Neuronal stem cell (in vitro differentiated cells): ENCODE results near the gene TRDN.
"Not testable (repeated sequence)": the region's sequence is repeated elsewhere in the genome, so short reads cannot be mapped to it uniquely, and the experiment has no call there.

Experiments
- DNase-seq: peaks from one replicate; pipeline ENCODE4 v3.0.0-alpha.2; 2013; ENCODE audit warnings: low spot score
- H2AFZ ChIP-seq: one replicate; pipeline ENCODE4 v1.6.1; 2013; ENCODE audit warnings: mild to moderate bottlenecking, low read length, inconsistent platforms
- H2AK5ac ChIP-seq: 2 replicates; pipeline ENCODE4 v1.6.1; 2013; ENCODE audit warnings: low read depth, mild to moderate bottlenecking, inconsistent platforms, low read length, moderate library complexity, mixed read lengths
- H2BK120ac ChIP-seq: 2 replicates; pipeline ENCODE4 v1.6.1; 2013; ENCODE audit warnings: low read depth, mild to moderate bottlenecking, inconsistent platforms, low read length, moderate library complexity, mixed read lengths
- H2BK12ac ChIP-seq: one replicate; pipeline ENCODE4 v1.6.1; 2013; ENCODE audit warnings: low read length, inconsistent platforms
- H2BK15ac ChIP-seq: 2 replicates; pipeline ENCODE4 v1.6.1; 2013; ENCODE audit warnings: mild to moderate bottlenecking, low read length, inconsistent platforms, mixed read lengths
- H2BK5ac ChIP-seq: one replicate; pipeline ENCODE4 v1.6.1; 2013; ENCODE audit warnings: inconsistent platforms, mild to moderate bottlenecking, low read length, moderate library complexity
- H3K14ac ChIP-seq: one replicate; pipeline ENCODE4 v1.6.1; 2013; ENCODE audit warnings: low read length, inconsistent platforms
- H3K18ac ChIP-seq: 2 replicates; pipeline ENCODE4 v1.6.1; 2013; ENCODE audit warnings: low read length, inconsistent platforms
- H3K23ac ChIP-seq: 2 replicates; pipeline ENCODE4 v1.6.1; 2013; ENCODE audit warnings: low read depth, mild to moderate bottlenecking, mixed read lengths, low read length, inconsistent platforms; ENCODE audit not compliant: poor library complexity
- H3K27ac ChIP-seq: replicated peaks from 3 replicates; pipeline ENCODE4 v1.5.1; 2013; ENCODE audit warnings: low read length, inconsistent platforms
- H3K27me3 ChIP-seq, 3 experiments: 2 replicates each; pipeline ENCODE4 v1.6.1; 2013; ENCODE audit warnings: low read length in 3 of 3, mild to moderate bottlenecking in 2 of 3, inconsistent platforms in 1 of 3, low read depth in 1 of 3, mixed read lengths in 1 of 3, moderate library complexity in 1 of 3; ENCODE audit not compliant: control insufficient read depth in 3 of 3, insufficient read depth in 3 of 3
- H3K36me3 ChIP-seq, 2 donors: replicated peaks in 1 of 2; 2 replicates each; pipeline ENCODE4 v1.6.1; 2013; ENCODE audit warnings: low read length in 2 of 2; ENCODE audit not compliant: control insufficient read depth in 2 of 2, insufficient read depth in 2 of 2
- H3K4ac ChIP-seq: 2 replicates; pipeline ENCODE4 v1.6.1; 2013; ENCODE audit warnings: inconsistent platforms, mild to moderate bottlenecking, low read length, moderate library complexity
- H3K4me1 ChIP-seq, 2 donors: 1 replicate in 1 of 2; 2 replicates in 1 of 2; pipeline ENCODE4 v1.6.1; 2013; ENCODE audit warnings: low read length in 2 of 2, low read depth in 1 of 2; ENCODE audit not compliant: control insufficient read depth in 2 of 2, insufficient read depth in 1 of 2
- H3K4me2 ChIP-seq: one replicate; pipeline ENCODE4 v1.6.1; 2013; ENCODE audit warnings: mild to moderate bottlenecking, low read length, inconsistent platforms; ENCODE audit not compliant: insufficient read depth, poor library complexity, severe bottlenecking
- H3K4me3 ChIP-seq, 2 donors: 2 replicates each; pipeline ENCODE4 v1.5.1; 2013; ENCODE audit warnings: low read length in 2 of 2, mild to moderate bottlenecking in 2 of 2, inconsistent platforms in 1 of 2, moderate library complexity in 1 of 2
- H3K79me1 ChIP-seq: one replicate; pipeline ENCODE4 v1.6.1; 2013; ENCODE audit warnings: low read depth, mild to moderate bottlenecking, inconsistent platforms, low read length, moderate library complexity
- H3K9ac ChIP-seq: one replicate; pipeline ENCODE4 v1.6.1; 2013; ENCODE audit warnings: mild to moderate bottlenecking, low read depth, low read length, inconsistent platforms; ENCODE audit not compliant: poor library complexity
- H3K9me3 ChIP-seq, 2 donors: replicated peaks in 1 of 2; 2 replicates each; pipeline versions ENCODE3 to v1.6.1; 2013; ENCODE audit warnings: low read length in 2 of 2, mild to moderate bottlenecking in 2 of 2, inconsistent platforms in 1 of 2, low read depth in 1 of 2, mixed read lengths in 1 of 2, moderate library complexity in 1 of 2; ENCODE audit not compliant: control insufficient read depth in 2 of 2, insufficient read depth in 1 of 2
- H4K8ac ChIP-seq: one replicate; pipeline ENCODE4 v1.6.1; 2013; ENCODE audit warnings: low read depth, mild to moderate bottlenecking, inconsistent platforms, low read length, moderate library complexity
- H4K91ac ChIP-seq: one replicate; pipeline ENCODE4 v1.6.1; 2013; ENCODE audit warnings: low read length, low read depth, mild to moderate bottlenecking, inconsistent platforms; ENCODE audit not compliant: poor library complexity
- WGBS, 2 donors: extraction: QIAGEN DNeasy Blood & Tissue Kit; methylation state at CpG; one replicate each; pipeline ENCODE4 v1.1.7; 2013; ENCODE audit warnings: missing lambda C conversion rate in 2 of 2, mixed read lengths in 1 of 2; ENCODE audit not compliant: insufficient read length in 2 of 2, insufficient replicate concordance in 1 of 2; ENCODE audit errors: extremely low coverage in 2 of 2; 5-methylcytosine and 5-hydroxymethylcytosine counted together

TRDN gene

DNA sequence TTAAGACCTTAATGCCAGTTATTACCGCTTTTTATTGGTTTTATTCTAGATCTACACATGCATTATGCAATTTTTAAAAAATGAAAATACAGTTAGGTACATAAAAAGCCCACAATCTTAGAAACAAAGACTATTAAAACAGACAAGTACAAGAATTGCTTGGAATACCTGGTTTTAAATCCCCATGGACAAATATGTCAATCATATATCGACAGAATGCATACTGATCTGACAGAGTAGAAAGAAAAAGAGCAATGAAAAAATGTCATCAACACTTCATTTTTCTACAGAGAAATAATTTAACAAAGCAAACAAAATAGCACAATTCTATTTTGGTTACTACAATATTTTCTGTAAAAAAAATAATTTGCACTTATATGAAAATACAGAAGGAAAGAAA, 139.7 kb downstream of the TRDN start:
- Histone ChIP-seq H4K8ac (no peak overlapping the region), H3K4me2 (no peak overlapping the region), H3K9me3 (no peaks in the 10 kb centered on the region), H2BK120ac (no peak overlapping the region), H3K9ac (no peak overlapping the region), H2AFZ (no peak overlapping the region), H3K36me3 (no peaks in the 10 kb centered on the region), H3K27me3 (no peaks in the 10 kb centered on the region), H3K27ac (no peak overlapping the region), H3K23ac (no peak overlapping the region), H3K4me1 (no peaks in the 10 kb centered on the region), H3K18ac (no peak overlapping the region), H3K14ac (no peak overlapping the region), H3K4ac (no peak overlapping the region), H3K79me1 (no peaks in the 10 kb centered on the region), H4K91ac (no peak overlapping the region), H2BK12ac (no peak overlapping the region), H2BK15ac (no peak overlapping the region), H2BK5ac (no peak overlapping the region), H3K4me3 (no peak overlapping the region), H2AK5ac (no peak overlapping the region)
- DNase-seq, result no peak
- WGBS, 2 donors, result no CpG with 5 or more reads among the region's 2 CpGs

DNA sequence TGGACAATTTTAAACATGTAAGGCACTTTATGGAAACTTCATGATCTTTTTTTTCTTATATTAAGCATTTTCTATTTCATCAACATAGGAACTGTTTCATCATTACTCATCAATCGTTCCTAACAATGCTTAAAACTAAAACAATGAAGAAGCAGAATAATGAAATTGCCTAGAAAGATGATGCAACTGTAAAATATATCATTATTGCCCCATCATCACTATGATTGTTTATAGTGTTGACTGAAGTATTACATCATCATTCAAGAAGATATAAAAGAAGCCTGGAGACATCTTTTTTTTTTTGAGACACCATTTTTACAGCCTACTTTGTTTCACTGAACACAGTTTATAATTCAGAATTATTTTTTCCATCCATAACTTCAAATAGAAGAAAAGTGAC, 147.2 kb downstream of the TRDN start:
- Histone ChIP-seq H3K9ac (no peak overlapping the region), H3K14ac (no peak overlapping the region), H3K23ac (no peak overlapping the region), H3K27me3 (no peaks in the 10 kb centered on the region), H2AFZ (no peak overlapping the region), H3K4ac (no peak overlapping the region), H2AK5ac (no peak overlapping the region), H2BK15ac (no peak overlapping the region), H3K27ac (no peak overlapping the region), H4K91ac (no peak overlapping the region), H2BK120ac (no peak overlapping the region), H2BK5ac (no peak overlapping the region), H4K8ac (no peak overlapping the region), H3K18ac (no peak overlapping the region), H3K79me1 (no peaks in the 10 kb centered on the region), H3K36me3 (no peaks in the 10 kb centered on the region), H3K4me2 (no peak overlapping the region), H2BK12ac (no peak overlapping the region), H3K4me1 (no peaks in the 10 kb centered on the region), H3K9me3 (no peaks in the 10 kb centered on the region), H3K4me3 (no peak overlapping the region)
- no CpG with 5 or more reads among the region's 1 CpG for WGBS, 2 donors
- no peak for DNase-seq

- no peak overlapping the region for H3K4me2 ChIP-seq
- no peak overlapping the region for H3K18ac ChIP-seq
These were observed 155.8 kb downstream of the TRDN start for GRCh38 chr6:123480986-123481385.

GRCh38 chr6:123472025-123472702, 164.6 kb downstream of the TRDN start:
- not testable (repeated sequence) for H2BK12ac ChIP-seq, DNase-seq, H4K8ac ChIP-seq, H3K9ac ChIP-seq, H3K4ac ChIP-seq, H2BK15ac ChIP-seq, H3K14ac ChIP-seq, H3K9me3 ChIP-seq, H3K27me3 ChIP-seq, H3K18ac ChIP-seq, H2BK5ac ChIP-seq, H2BK120ac ChIP-seq, H3K4me3 ChIP-seq, H3K27ac ChIP-seq, H3K4me1 ChIP-seq, H3K4me2 ChIP-seq, H3K23ac ChIP-seq, H2AK5ac ChIP-seq, H4K91ac ChIP-seq, H3K36me3 ChIP-seq, H3K79me1 ChIP-seq
- no CpG with 5 or more reads among the region's 29 CpGs for WGBS, 2 donors
- H2AFZ ChIP-seq, result peak overlapping the region; percentile 49

More at GRCh38 chr6:123480986-123481385, 155.8 kb downstream of the TRDN start:
- no peak overlapping the region for H2BK120ac ChIP-seq
- H3K9ac ChIP-seq, result no peak overlapping the region
- H2BK15ac ChIP-seq, result no peak overlapping the region
- no peak overlapping the region for H3K23ac ChIP-seq
- WGBS, 2 donors, result no CpG with 5 or more reads among the region's 1 CpG
- no peaks in the 10 kb centered on the region for H3K27me3 ChIP-seq
- H2BK5ac ChIP-seq, result no peak overlapping the region
- DNase-seq, result no peak
- H3K4me3 ChIP-seq, result no peak overlapping the region
- no peaks in the 10 kb centered on the region for H3K36me3 ChIP-seq
- H3K4me1 ChIP-seq, result no peaks in the 10 kb centered on the region
- no peak overlapping the region for H3K14ac ChIP-seq
- no peak overlapping the region for H3K27ac ChIP-seq
- H2AFZ ChIP-seq, result peak overlapping the region; percentile 40
- H3K79me1 ChIP-seq, result no peaks in the 10 kb centered on the region
- H2BK12ac ChIP-seq, result no peak overlapping the region
- H4K91ac ChIP-seq, result no peak overlapping the region
- H3K9me3 ChIP-seq, result no peaks in the 10 kb centered on the region
- H3K4ac ChIP-seq, result no peak overlapping the region
- H4K8ac ChIP-seq, result no peak overlapping the region
- no peak overlapping the region for H2AK5ac ChIP-seq
